HS-27A (cell line): ENCODE measurements around the gene CLDN2.
A peak's percentile ranks its signal among the peaks of the same experiment; 100 is the strongest.
"Not testable (repeated sequence)": the region's sequence is repeated elsewhere in the genome, so short reads cannot be mapped to it uniquely, and the experiment has no call there.

ENCODE experiments used
- DNase-seq: peaks from one replicate; pipeline ENCODE4 v3.0.0-alpha.2; 2012; ENCODE audit warnings: low read depth, missing footprints

Gene CLDN2

GRCh38 chrX:106919932-106920452, at the start of gene CLDN2:
TSS of gene CLDN2 (plus strand) at chrX:106920402. CDS start at chrX:106928229, 7,827 bp downstream.
- DNase-seq: no peak

- not testable (repeated sequence) for DNase-seq
These were observed 47.4 kb upstream of the CLDN2 start for GRCh38 chrX:106872796-106873195.

DNA sequence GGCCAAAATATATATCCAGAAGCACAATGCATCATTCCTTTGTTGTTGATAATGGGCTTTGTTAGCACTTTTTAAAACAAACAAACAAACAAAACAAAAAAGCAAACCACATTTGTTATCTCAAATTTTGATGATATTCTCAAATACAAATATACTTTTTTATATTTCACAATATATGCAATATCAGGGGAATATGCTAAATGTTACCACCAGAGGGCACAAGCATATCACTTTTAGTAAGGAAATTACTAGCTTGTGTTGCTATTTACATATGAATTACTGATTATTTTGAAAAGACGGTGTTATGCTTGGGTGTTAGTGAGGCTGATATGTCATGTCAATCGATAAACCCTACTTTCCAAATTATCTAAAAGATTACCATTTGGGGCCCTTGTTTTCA, 46.1 kb upstream of the CLDN2 start:
- no peak for DNase-seq

- DNase-seq: no peak
These were observed 45.1 kb upstream of the CLDN2 start for GRCh38 chrX:106875151-106875550.

DNA sequence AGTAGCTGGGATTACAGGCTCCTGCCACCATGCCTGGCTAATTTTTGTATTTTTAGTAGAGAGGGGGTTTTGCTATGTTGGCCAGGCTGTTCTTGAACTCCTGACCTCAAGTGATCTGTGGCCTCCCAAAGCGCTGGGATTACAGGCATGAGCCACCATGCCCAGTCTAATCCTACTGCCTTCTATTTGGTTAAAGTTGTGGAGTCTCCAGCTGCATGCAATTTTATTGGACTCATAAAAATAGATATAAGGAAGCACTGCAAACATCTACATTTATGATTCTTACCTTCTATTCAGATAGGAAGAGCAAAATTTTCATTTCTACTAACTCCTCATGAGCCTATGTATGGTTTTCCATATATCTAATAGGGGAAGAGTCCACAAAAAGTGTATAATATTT, 30.7 kb upstream of the CLDN2 start:
- DNase-seq: no peak

GRCh38 chrX:106891762-106892460, 28.3 kb upstream of the CLDN2 start:
- DNase-seq: no peak

DNA sequence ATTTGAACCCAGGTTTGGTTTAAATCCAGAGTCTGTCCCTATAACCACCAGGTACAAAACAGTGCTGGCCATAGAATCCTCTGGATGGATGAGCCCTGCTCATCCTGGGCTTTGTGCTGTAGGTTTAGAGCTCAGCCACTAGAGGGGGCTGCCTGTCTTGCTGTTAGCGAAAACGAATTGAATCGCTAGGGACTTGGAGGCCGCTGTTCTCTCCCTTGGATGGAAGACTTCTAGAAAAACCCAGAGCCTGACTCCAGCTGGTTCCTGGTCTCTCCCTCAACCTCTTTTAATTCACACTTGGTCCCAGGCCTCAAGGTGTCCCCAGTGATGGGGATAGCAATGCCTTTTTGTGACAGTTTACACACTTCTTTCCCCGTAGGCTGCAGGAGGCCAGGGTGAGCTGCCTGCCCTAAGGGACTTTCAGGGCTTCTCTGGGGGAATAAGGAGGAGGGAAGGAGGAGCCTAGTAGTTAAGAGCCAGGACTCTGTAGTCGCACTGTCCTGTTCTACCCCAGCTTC, 25.8 kb upstream of the CLDN2 start:
- DNase-seq: peak; percentile 47

DNA sequence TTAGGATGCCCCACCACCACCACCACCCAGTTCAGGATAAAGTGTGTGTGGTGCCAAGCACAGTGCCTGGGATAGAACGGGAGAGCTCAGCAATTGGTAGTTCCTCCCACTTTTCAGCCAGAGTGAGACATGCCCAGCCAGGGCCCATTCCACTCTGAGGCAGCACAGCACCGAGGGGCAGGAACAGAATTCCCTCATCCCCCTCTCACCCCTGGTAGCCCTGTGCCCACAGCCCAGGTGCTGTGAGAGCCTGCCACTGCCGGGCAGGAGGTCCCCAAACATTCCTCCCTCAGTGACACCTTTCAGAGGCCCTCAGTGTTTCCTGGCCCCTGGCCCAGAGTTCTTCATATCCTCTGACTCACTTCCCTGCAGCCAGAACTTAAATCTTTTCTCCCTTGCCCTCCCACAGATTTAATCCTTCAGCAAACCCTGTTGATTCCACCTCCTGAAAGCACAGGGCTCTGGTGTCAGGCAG, 25.2 kb upstream of the CLDN2 start:
- DNase-seq: peak; percentile 49

DNA sequence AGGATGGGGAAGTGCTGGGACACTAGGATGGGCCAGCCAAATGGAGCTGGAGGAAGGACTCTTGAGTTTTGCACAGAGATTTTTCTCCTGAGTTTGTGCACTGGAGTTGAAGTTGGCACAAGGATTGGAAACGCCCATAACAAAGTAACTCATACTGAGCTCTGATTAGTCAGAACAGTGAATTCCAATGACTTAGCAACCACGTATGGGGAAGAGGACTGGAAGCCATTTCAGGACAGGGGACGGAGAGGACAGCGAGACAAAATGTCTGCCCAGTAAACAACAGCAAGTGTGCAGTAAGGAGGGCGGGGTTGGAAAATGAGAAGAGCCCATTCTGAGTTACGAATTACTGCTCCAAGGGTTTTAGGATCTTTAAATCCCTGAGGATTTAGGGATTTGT, 22.9 kb upstream of the CLDN2 start:
- DNase-seq: peak; percentile 34

- no peak for DNase-seq
These were observed 21.7 kb upstream of the CLDN2 start for GRCh38 chrX:106898462-106898861.

DNA sequence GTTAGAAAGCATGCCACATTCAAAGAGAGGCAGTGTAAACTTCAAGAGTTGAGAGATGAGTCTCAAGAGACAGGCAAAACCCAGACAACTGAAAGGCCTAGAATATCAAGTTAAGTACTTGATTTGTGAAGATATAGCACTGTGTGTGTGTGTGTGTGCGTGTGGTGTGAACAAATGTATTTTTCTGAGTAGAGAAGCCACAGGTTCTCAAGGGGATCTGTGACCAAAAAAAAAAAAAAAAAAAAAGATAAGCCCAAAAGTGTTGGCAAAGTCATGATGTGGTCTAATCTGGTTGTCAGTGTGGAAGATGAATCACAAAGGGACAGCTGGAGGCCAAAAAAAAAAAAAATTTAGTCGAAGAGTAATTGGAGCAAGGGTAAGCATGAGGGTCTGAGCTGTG, 20.9 kb upstream of the CLDN2 start:
- no peak for DNase-seq

DNA sequence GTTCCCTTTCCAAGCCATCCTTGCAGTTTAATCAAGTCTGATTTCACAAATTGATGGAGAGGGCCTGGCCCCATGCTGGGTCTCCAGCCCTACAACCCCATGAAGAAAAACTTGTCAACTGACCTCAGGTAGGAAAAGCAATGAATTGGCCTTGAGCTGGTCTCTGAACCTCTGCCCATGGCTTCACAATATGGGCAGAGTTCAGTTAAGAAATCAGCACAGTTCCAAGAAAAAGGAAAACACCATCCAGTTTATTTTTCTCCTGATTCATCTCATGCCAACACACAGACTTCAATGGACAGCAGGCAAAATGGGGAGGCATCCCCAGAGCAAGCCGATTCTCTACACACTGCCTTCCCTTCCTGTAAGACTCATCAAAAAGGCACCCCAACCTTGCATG, 20.4 kb upstream of the CLDN2 start:
- no peak for DNase-seq

- no peak for DNase-seq
These were observed 18.9 kb upstream of the CLDN2 start for GRCh38 chrX:106901341-106901740.

DNA sequence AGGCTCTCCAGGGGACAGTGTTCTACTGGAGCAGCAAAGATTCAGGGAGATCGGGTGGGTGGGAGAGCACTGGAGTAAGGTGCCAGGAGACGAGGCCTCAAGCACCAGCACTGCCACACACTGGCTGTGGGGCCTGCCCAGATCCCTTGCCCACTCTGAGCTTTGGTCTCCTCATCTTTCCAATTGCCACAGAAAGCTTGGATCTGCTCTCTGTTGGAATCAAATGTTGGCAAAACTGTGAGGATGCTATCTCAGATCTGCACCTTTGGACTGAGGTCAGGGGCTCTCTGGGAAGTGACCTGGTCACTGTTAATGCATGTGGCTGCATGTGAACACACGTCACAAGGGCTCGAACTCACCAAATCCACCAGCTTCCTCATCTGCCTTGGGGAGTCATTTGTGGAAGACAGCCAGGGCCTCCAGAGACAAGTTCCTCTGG, 18.4 kb upstream of the CLDN2 start:
- no peak for DNase-seq

GRCh38 chrX:106902684-106903083, 17.5 kb upstream of the CLDN2 start:
- DNase-seq: no peak

- no peak for DNase-seq
These were observed 16.8 kb upstream of the CLDN2 start, which contains the start of gene RIPPLY1 for GRCh38 chrX:106903291-106903824. TSS of gene RIPPLY1 (minus strand) at chrX:106903341. CDS start at chrX:106903287, 54 bp downstream.

GRCh38 chrX:106903856-106904528, 16.2 kb upstream of the CLDN2 start:
- DNase-seq: no peak

GRCh38 chrX:106905064-106905708, 15.0 kb upstream of the CLDN2 start:
- DNase-seq: no peak

DNA sequence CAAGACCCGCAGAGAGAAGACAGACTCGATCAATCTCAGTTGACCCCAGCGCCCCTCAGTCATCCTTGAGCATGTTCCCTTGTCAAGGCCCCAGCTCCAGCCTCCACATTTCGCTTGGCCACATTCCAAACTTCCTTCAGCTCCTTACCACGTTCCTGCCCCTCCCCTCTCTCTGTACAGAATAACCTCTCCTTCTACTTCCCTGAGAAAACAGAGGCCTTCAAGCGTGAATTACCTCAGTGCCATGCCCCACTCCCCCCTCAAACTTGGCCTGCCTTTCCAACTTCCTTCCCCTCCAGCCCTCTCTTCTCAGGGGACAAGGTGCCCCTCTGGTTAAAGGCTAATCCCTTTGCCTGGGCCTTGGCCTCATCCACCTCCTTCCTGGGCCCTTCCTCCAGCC, 13.8 kb upstream of the CLDN2 start:
- no peak for DNase-seq

DNA sequence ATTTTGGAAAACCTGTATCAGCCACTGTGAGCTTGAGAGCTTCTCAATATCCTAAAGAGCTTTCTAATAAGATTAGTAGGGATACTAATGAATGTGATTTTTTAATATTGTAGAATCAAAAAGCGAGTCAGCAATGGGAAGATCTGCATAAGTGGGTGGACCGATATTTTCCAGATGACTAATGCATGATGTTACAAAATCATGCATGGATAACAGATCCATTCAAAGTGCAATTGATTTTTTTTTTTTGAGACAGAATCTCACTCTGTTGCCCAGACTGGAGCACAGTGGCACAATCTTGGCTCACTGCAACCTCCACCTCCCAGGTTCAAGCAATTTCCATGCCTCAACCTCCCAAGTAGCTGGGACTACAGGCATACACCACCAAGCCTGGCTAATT, 7.3 kb upstream of the CLDN2 start:
- no peak for DNase-seq

DNA sequence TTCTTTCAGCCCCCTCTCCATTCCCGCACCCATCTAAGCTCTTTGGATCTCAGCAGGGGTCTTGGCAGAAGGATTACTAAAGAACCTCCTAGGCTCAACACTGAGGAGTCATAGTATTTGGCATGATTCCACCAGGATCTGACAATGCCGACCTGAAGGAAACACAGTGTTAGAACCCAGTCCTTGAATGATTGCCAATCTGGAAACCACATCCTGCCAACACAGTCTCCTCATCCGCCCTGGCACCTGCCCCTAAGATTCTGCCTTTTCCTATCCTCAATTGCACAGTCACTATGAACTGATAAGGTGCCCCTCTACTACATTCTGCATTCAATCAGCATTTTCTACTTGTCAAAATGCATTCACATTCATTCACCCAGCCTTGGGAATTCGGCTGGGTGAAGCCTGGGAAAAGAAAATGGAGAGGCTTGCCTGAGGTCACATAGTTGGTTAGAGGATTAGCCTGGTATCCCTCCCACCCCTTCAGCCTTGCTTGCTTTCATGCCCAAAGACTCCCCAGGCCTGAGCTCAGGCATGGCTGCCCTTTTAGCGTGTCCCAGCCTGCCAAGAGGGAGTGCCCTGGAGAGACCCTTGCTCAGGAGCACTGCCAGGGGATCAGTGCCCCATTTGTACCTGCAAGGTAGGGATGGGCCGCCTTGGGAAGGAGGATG, 2.2 kb upstream of the CLDN2 start:
- DNase-seq: peak; percentile 59

DNA sequence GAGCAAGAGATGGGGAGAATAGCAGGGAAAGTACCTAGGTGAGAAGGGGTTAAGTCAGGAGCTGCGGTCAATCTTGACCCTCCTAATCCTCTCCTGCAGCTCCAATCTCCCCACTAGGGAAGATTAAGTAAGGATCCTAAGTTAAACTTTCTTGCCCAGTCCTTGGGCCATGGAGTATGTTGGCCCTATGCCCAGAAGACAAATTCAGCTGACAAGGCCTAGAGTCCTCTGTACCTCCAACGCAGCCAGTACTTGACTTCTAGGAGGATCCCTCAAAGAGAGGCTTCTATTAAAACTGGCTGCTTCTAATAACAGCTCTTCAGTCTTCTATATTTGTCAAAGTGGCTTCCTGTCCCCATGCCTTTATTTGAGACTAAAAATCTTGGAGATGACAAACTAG, 1.4 kb downstream of the CLDN2 start:
- DNase-seq: no peak
